Pancreas (tissue), 10 donors: ENCODE data around the gene CLK1. TPM values are rescaled to one million over a fixed set of nuclear protein-coding genes. Genes with fewer than 3 reads are reported as not detected.
"Not testable (repeated sequence)": the region's sequence is repeated elsewhere in the genome, so short reads cannot be mapped to it uniquely, and the experiment has no call there.

Experiments
- ATAC-seq, 4 donors: fragments of 200-7000 bp; cut with Tn5 transposase; one replicate each; pipeline versions ENCODE4 v1.8.0 to v1.9.1; 2020; ENCODE audit warnings: mild to moderate bottlenecking in 4 of 4, moderate library complexity in 4 of 4
- DNase-seq, 6 donors: peaks; one replicate each; pipeline ENCODE4 v3.0.0-alpha.2; 2020
- FAIRE-seq: peaks from 2 replicates; lab custom pipeline; 2012; peaks lifted over from hg19 to GRCh38; lab: Jason Lieb, UNC
- H3K27ac ChIP-seq, 4 donors: fragments of 200-600 bp; sonication (generic); 1 replicate in 3 of 4; 2 replicates in 1 of 4; pipeline versions ENCODE4 v1.5.0 to v1.8.0; 2020
- H3K27me3 ChIP-seq, 4 donors: fragments of 200-600 bp; one replicate each; pipeline ENCODE4 v1.8.0; 2021
- H3K36me3 ChIP-seq, 3 donors: fragments of 200-600 bp; sonication (generic) in 1 of 3; one replicate each; pipeline versions ENCODE4 v1.5.0 to v1.8.0; 2020 to 2021
- H3K4me1 ChIP-seq, 3 donors: fragments of 200-600 bp; one replicate each; pipeline ENCODE4 v1.8.0; 2021
- H3K4me3 ChIP-seq, 4 donors: fragments of 200-600 bp; sonication (generic) in 2 of 4; one replicate each; pipeline versions ENCODE4 v1.5.0 to v1.8.0; 2020 to 2021
- H3K9me3 ChIP-seq, 4 donors: fragments of 200-600 bp; one replicate each; pipeline ENCODE4 v1.8.0; 2021
- CTCF ChIP-seq, 4 donors: fragments of 200-600 bp; sonication (generic) in 3 of 4; IDR thresholded peaks; one replicate each; pipeline versions ENCODE4 v1.5.0 to v1.8.0; 2021; ENCODE audit warnings: antibody characterized with exemption in 4 of 4
- WGBS, 2 donors: extraction: QIAGEN DNeasy Blood & Tissue Kit; methylation state at CpG; one replicate each; pipeline ENCODE4 v1.1.7; 2013; 5-methylcytosine and 5-hydroxymethylcytosine counted together
- intact Hi-C, 3 donors: fragments of 100-400 bp; cut with DNase I; formaldehyde crosslinking; loops; one replicate each; pipeline versions ENCODE4 v1.11.1 to v1.14.2; 2022
- polyA plus RNA-seq, 2 donors: library from polyadenylated mRNA; stranded (reverse); fragments of 200-250 nt; gene quantifications; one replicate each; pipeline ENCODE4 v1.2.3, GENCODE V29; 2013
- total RNA-seq, 6 donors: library from RNA; stranded (reverse); fragmentation: NEBNext Ultra II Directional in 4 of 6; extraction: Animal tissue kit (Norgen Biotek cat#: 25700) in 4 of 6; gene quantifications; one replicate each; pipeline versions ENCODE4 v1.2.1 to v1.2.4, GENCODE V29; 2021 to 2023
- donor health status: healthy with polysubstance abuse.
- donor health status: DM: no; HTN: no; CAD: no; lungs with moderate emphysema.
- donor health status: DM: no; HTN: no; CAD: no.
- donor health status: control.
- donor health status: control.
- donor health status: Bipolar disorder and iron deficiency.
- donor health status: DM: yes; HTN: yes; CAD: no.
- donor health status: DM: no; HTN: no; CAD: no.
- donor health status: DM: no; HTN: no; CAD: no.
- donor health status: DM: yes; HTN: yes; CAD: no.

Gene CLK1
- total and polyA plus RNA-seq, 8 donors = 45.0 to 573 (median 69.9) TPM

DNA sequence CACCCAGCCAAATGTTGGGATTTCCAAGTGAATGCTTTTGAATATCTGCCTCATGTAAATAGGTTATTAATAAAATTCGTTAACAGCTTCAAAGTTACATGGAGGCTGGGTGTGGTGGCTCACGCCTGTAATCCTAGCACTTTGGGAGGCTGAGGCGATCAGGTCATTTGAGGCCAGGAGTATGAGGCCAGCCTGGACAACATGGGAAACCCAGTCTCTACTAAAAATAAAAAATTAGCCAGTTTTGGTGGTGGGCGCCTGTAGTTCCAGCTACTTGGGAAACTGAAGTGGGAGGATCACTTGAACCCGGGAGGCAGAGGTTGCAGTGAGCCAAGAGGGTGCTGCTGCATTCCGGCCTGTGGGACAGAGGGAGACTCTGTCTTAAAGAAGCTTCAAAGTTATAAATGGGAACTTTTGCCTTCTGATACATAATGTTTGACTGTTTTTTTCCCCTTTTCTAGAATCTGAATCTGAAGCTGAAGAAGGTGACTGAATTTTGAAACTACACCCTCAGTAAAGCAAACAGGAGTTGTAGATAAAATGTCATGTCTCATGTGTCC lies 42.7 kb downstream of the CLK1 start:
- Histone ChIP-seq H3K4me3 (no peak overlapping the region), H3K27me3 (no peaks in the 10 kb centered on the region), H3K27ac (no peak overlapping the region), H3K9me3 (no peaks in the 10 kb centered on the region), H3K36me3 (peaks cover 14 to 51% (median 28%) of the 10 kb centered on the region in 3 donors), H3K4me1 (no peaks in the 10 kb centered on the region)
- intact Hi-C loops = no loop called here
- TF ChIP-seq CTCF (IDR thresholded peaks at IDR 0.05) = no peak
- FAIRE-seq = no peak
- ATAC-seq = no peak
- DNase-seq = no peak
- WGBS, 2 donors = 89 to 92% methylated on average over 6 of the region's 6 CpGs

DNA sequence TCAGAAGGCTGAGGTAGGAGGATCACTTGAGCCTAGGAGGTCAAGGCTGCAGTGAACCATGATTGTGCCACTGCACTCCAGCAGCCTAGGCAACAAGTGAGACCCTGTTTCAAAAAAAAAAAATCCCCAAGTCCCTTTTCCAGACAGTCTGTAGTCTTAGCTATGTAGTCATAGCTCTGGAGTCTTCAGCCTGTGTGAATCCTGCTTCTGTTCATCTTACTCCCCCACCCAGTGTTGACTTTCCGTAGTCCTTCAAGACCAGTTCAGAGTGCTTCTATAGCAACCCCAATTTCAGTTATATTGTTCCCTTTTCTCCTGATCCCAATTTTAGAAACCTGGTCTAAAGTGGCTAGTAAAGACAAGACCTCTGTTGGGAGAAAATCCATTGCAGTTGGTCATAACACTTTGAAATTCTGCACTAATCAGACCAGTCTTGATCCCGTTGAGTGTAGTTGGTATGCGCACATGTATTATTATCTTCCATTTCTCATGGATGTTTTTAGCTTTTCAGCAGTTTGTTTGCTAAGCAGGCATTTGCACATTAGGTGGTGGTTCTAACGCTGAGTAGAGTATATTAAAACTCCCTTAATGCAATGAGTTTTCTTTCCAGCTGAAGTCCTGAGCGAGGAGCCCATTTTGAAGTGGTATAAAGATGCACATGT lies 43.8 kb downstream of the CLK1 start:
- no peak for TF ChIP-seq CTCF (IDR thresholded peaks at IDR 0.05)
- H3K9me3 ChIP-seq = no peaks in the 10 kb centered on the region
- FAIRE-seq (no peak), DNase-seq (no peak), ATAC-seq (no peak)
- H3K36me3 ChIP-seq = peaks cover 14 to 62% (median 28%) of the 10 kb centered on the region in 3 donors
- intact Hi-C loops = no loop called here
- WGBS, 2 donors = 93 to 98% methylated on average over 5 of the region's 5 CpGs
- H3K27me3 ChIP-seq = no peaks in the 10 kb centered on the region
- no peak overlapping the region for H3K27ac ChIP-seq
- H3K4me3 ChIP-seq = no peak overlapping the region
- no peaks in the 10 kb centered on the region for H3K4me1 ChIP-seq

GRCh38 chr2:200818732-200819131 lies 45.7 kb downstream of the CLK1 start:
- FAIRE-seq, intact Hi-C loops: not testable (repeated sequence)
- peaks cover 14 to 80% (median 28%) of the 10 kb centered on the region in 3 donors for H3K36me3 ChIP-seq

GRCh38 chr2:200814917-200815316 lies 49.5 kb downstream of the CLK1 start:
- DNase-seq (no peak), ATAC-seq (no peak), FAIRE-seq (no peak)
- intact Hi-C loops = loop anchor here in 1 of 3 donors (5.0 kb wide), 1 partner anchor 103 kb away; no protein-coding TSS in a partner anchor
- 87 to 92% methylated on average over 1 of the region's 1 CpG for WGBS, 2 donors
- TF ChIP-seq CTCF (IDR thresholded peaks at IDR 0.05) = no peak
- no peaks in the 10 kb centered on the region for H3K9me3 ChIP-seq
- no peak overlapping the region for H3K27ac ChIP-seq
- H3K4me3 ChIP-seq = no peak overlapping the region
- peaks cover 4 to 61% (median 20%) of the 10 kb centered on the region in 3 donors for H3K36me3 ChIP-seq
- H3K27me3 ChIP-seq = no peaks in the 10 kb centered on the region
- H3K4me1 ChIP-seq = peaks cover 10 to 19% (median 18%) of the 10 kb centered on the region in 3 donors

More at GRCh38 chr2:200818732-200819131, 45.7 kb downstream of the CLK1 start:
- not testable (repeated sequence) for H3K4me3 ChIP-seq, H3K4me1 ChIP-seq, DNase-seq, H3K9me3 ChIP-seq, H3K27ac ChIP-seq, ATAC-seq, H3K27me3 ChIP-seq
- WGBS, 2 donors = 84 to 86% methylated on average over 3 of the region's 3 CpGs

DNA sequence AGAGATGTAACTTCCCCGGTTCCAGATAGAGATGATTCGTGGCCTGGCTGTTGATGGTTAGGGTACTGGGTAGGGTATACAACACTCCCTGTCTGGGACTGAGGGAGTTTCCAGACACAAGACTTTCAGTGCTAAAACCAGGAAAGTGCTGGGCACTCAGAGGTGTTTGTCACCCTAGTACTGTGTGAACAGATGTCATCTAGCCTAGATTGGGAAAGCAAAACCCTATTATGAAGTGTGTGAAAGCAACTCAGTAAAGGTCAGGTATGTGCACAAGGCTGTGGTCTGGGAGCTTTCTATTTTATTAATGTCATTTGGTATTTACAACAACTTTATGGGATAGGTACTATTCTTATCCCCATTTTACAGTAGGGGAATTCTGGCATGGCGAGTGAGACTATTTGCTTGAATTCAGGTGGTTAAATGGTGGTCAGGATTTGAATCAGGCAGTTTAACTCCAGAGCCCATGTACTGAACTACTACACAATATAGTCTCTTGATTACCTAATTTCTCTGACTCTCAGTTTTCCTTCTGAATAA lies 50.1 kb downstream of the CLK1 start:
- Histone ChIP-seq H3K4me3 (no peak overlapping the region), H3K4me1 (peaks cover 10 to 22% (median 19%) of the 10 kb centered on the region in 3 donors)
- intact Hi-C loops = loop anchor here in 1 of 3 donors (5.0 kb wide), 1 partner anchor 102 kb away; no protein-coding TSS in a partner anchor

More for the DNA sequence above, 50.1 kb downstream of the CLK1 start:
- FAIRE-seq = no peak
- no peak for DNase-seq
- TF ChIP-seq CTCF (IDR thresholded peaks at IDR 0.05) = no peak
- Histone ChIP-seq H3K27ac (no peak overlapping the region), H3K36me3 (peaks cover 4 to 55% (median 14%) of the 10 kb centered on the region in 3 donors), H3K9me3 (no peaks in the 10 kb centered on the region), H3K27me3 (no peaks in the 10 kb centered on the region)
- 76 to 84% methylated on average over 3 of the region's 3 CpGs for WGBS, 2 donors
- no peak for ATAC-seq
